ENCODE results near the gene NOL8. TPM values are rescaled to one million over a fixed set of nuclear protein-coding genes. Genes with fewer than 3 reads are reported as not detected.

The NOL8 gene
- total RNA-seq, 1 donor: 28.2 TPM

- no peak overlapping the region for H3K4me3 ChIP-seq (ENCODE audit: insufficient read depth, low read length)
- no peak for DNase-seq (ENCODE audit: insufficient read length, low spot score, missing footprints)
- no peaks in the 10 kb centered on the region for H3K9me3 ChIP-seq (ENCODE audit: low read depth, low read length)
- no peak overlapping the region for H3K4me2 ChIP-seq (ENCODE audit: insufficient read depth, low read length)
- H4K20me1 ChIP-seq (ENCODE audit: insufficient read depth, low read length): no peaks in the 10 kb centered on the region
- no peak overlapping the region for H3K27ac ChIP-seq (ENCODE audit: low read depth, low read length)
- peaks cover 73% of the 10 kb centered on the region for H3K36me3 ChIP-seq (ENCODE audit: insufficient read depth, low read length)
- peaks cover 6% of the 10 kb centered on the region for H3K79me2 ChIP-seq (ENCODE audit: insufficient read depth, low read length)
- no peaks in the 10 kb centered on the region for H3K27me3 ChIP-seq (ENCODE audit: insufficient read depth, low read length)
- no peak for TF ChIP-seq CTCF (IDR thresholded peaks at IDR 0.05; ENCODE audit: extremely low read depth, low read depth, low read length)
- peaks cover 7% of the 10 kb centered on the region for H3K4me1 ChIP-seq (ENCODE audit: insufficient read depth, low read length)
- H2AFZ ChIP-seq (ENCODE audit: low read length): no peak overlapping the region
Measured at GRCh38 chr9:92299116-92299515, 26.0 kb downstream of the NOL8 start.

- peaks cover 62% of the 10 kb centered on the region for H3K36me3 ChIP-seq (ENCODE audit: insufficient read depth, low read length)
- no peak overlapping the region for H3K27ac ChIP-seq (ENCODE audit: low read depth, low read length)
- no peak for TF ChIP-seq CTCF (IDR thresholded peaks at IDR 0.05; ENCODE audit: extremely low read depth, low read depth, low read length)
Measured at GRCh38 chr9:92298036-92298435, 27.1 kb downstream of the NOL8 start.

GRCh38 chr9:92297611-92298010 lies 27.5 kb downstream of the NOL8 start:
- H3K4me1 ChIP-seq (ENCODE audit: insufficient read depth, low read length): peaks cover 9% of the 10 kb centered on the region
- no peak overlapping the region for H2AFZ ChIP-seq (ENCODE audit: low read length)
- no peaks in the 10 kb centered on the region for H3K9me3 ChIP-seq (ENCODE audit: low read depth, low read length)
- H3K4me3 ChIP-seq (ENCODE audit: insufficient read depth, low read length): no peak overlapping the region
- H3K79me2 ChIP-seq (ENCODE audit: insufficient read depth, low read length): peaks cover 15% of the 10 kb centered on the region
- no peak overlapping the region for H3K27ac ChIP-seq (ENCODE audit: low read depth, low read length)
- H3K27me3 ChIP-seq (ENCODE audit: insufficient read depth, low read length): no peaks in the 10 kb centered on the region
- TF ChIP-seq CTCF (IDR thresholded peaks at IDR 0.05; ENCODE audit: extremely low read depth, low read depth, low read length): no peak
- DNase-seq (ENCODE audit: insufficient read length, low spot score, missing footprints): no peak
- no peak overlapping the region for H3K4me2 ChIP-seq (ENCODE audit: insufficient read depth, low read length)
- no peaks in the 10 kb centered on the region for H4K20me1 ChIP-seq (ENCODE audit: insufficient read depth, low read length)
- H3K36me3 ChIP-seq (ENCODE audit: insufficient read depth, low read length): peaks cover 57% of the 10 kb centered on the region

More at GRCh38 chr9:92298036-92298435, 27.1 kb downstream of the NOL8 start:
- Histone ChIP-seq H3K79me2 (ENCODE audit: insufficient read depth, low read length) (peaks cover 10% of the 10 kb centered on the region), H2AFZ (ENCODE audit: low read length) (no peak overlapping the region), H4K20me1 (ENCODE audit: insufficient read depth, low read length) (no peaks in the 10 kb centered on the region), H3K4me3 (ENCODE audit: insufficient read depth, low read length) (no peak overlapping the region), H3K27me3 (ENCODE audit: insufficient read depth, low read length) (no peaks in the 10 kb centered on the region), H3K4me1 (ENCODE audit: insufficient read depth, low read length) (peaks cover 8% of the 10 kb centered on the region), H3K4me2 (ENCODE audit: insufficient read depth, low read length) (no peak overlapping the region), H3K9me3 (ENCODE audit: low read depth, low read length) (no peaks in the 10 kb centered on the region)
- DNase-seq (ENCODE audit: insufficient read length, low spot score, missing footprints): no peak

GRCh38 chr9:92295827-92296258 lies 29.3 kb downstream of the NOL8 start:
- Histone ChIP-seq H4K20me1 (ENCODE audit: insufficient read depth, low read length) (peaks cover 10% of the 10 kb centered on the region), H3K9me3 (ENCODE audit: low read depth, low read length) (no peaks in the 10 kb centered on the region), H3K36me3 (ENCODE audit: insufficient read depth, low read length) (peaks cover 45% of the 10 kb centered on the region), H3K4me1 (ENCODE audit: insufficient read depth, low read length) (peaks cover 20% of the 10 kb centered on the region), H3K27me3 (ENCODE audit: insufficient read depth, low read length) (no peaks in the 10 kb centered on the region), H3K4me2 (ENCODE audit: insufficient read depth, low read length) (no peak overlapping the region), H3K4me3 (ENCODE audit: insufficient read depth, low read length) (no peak overlapping the region), H3K79me2 (ENCODE audit: insufficient read depth, low read length) (peaks cover 32% of the 10 kb centered on the region), H2AFZ (ENCODE audit: low read length) (no peak overlapping the region), H3K27ac (ENCODE audit: low read depth, low read length) (no peak overlapping the region)
- no peak for TF ChIP-seq CTCF (IDR thresholded peaks at IDR 0.05; ENCODE audit: extremely low read depth, low read depth, low read length)
- DNase-seq (ENCODE audit: insufficient read length, low spot score, missing footprints): no peak
